Psoas muscle (tissue), 8 donors: ENCODE data around the gene ELAVL3. TPM values are rescaled to one million over a fixed set of nuclear protein-coding genes. Genes with fewer than 3 reads are reported as not detected.
A peak's percentile ranks its signal among the peaks of the same experiment; 100 is the strongest.

Experiments used
- ATAC-seq, 4 donors: fragments of 200-7000 bp; cut with Tn5 transposase; one replicate each; pipeline ENCODE4 v1.9.1; 2020; ENCODE audit warnings: moderate library complexity in 3 of 4, mild to moderate bottlenecking in 2 of 4
- DNase-seq, 2 donors: peaks; one replicate each; pipeline ENCODE4 v3.0.0-alpha.2; 2020
- H3K27ac ChIP-seq: fragments of 200-600 bp; one replicate; pipeline ENCODE4 v1.8.0; 2022
- H3K27me3 ChIP-seq, 3 donors: fragments of 200-600 bp in 1 of 3; one replicate each; pipeline versions ENCODE4 v1.6.1 to v1.8.0; 2013 to 2022; ENCODE audit warnings: low read length in 2 of 3, mild to moderate bottlenecking in 2 of 3, moderate library complexity in 1 of 3; ENCODE audit not compliant: insufficient read depth in 3 of 3
- H3K36me3 ChIP-seq, 2 donors: fragments of 200-600 bp in 1 of 2; one replicate each; pipeline versions ENCODE4 v1.6.1 to v1.8.0; 2013 to 2022; ENCODE audit warnings: low read depth in 1 of 2, mild to moderate bottlenecking in 1 of 2, moderate library complexity in 1 of 2; ENCODE audit not compliant: insufficient read depth in 1 of 2
- H3K4me1 ChIP-seq: fragments of 200-600 bp; one replicate; pipeline ENCODE4 v1.8.0; 2022
- H3K4me3 ChIP-seq: fragments of 200-600 bp; one replicate; pipeline ENCODE4 v1.8.0; 2022; ENCODE audit warnings: mild to moderate bottlenecking
- H3K9me3 ChIP-seq: fragments of 200-600 bp; one replicate; pipeline ENCODE4 v1.8.0; 2022
- CTCF ChIP-seq: fragments of 200-600 bp; IDR thresholded peaks from one replicate; pipeline ENCODE4 v1.8.0; 2022; ENCODE audit warnings: antibody characterized with exemption
- WGBS, 3 donors: extraction: QIAGEN DNeasy Blood & Tissue Kit; methylation state at CpG; one replicate each; pipeline versions ENCODE4 v1.1.6 to v1.1.7; 2013; 5-methylcytosine and 5-hydroxymethylcytosine counted together
- intact Hi-C, 2 donors: fragments of 100-400 bp; cut with DNase I; formaldehyde crosslinking; loops; one replicate each; pipeline versions ENCODE4 v1.11.0 to v1.14.2; 2022
- polyA plus RNA-seq, 3 donors: library from polyadenylated mRNA; stranded (reverse); fragments of 200-250 nt; gene quantifications; one replicate each; pipeline ENCODE4 v1.2.3, GENCODE V29; 2013
- total RNA-seq, 4 donors: library from RNA; stranded (reverse); fragmentation: NEBNext Ultra II Directional in 2 of 4; extraction: Animal tissue kit (Norgen Biotek cat#: 25700) in 2 of 4; gene quantifications; one replicate each; pipeline versions ENCODE4 v1.2.1 to v1.2.4, GENCODE V29; 2021 to 2023
- donor health status: healthy with polysubstance abuse.
- donor health status: DM: no; HTN: no; CAD: no; lungs with moderate emphysema.
- donor health status: Bipolar disorder and iron deficiency.
- donor health status: healthy.
- donor health status: DM: yes; HTN: yes; CAD: no.
- donor health status: DM: no; HTN: no; CAD: no.
- donor health status: DM: no; HTN: no; CAD: no.
- donor health status: DM: yes; HTN: yes; CAD: no.

ELAVL3 gene
- total and polyA plus RNA-seq, 7 donors = 0.03 TPM; not detected in 6

- no peak for TF ChIP-seq CTCF
- H3K27ac ChIP-seq = no peak overlapping the region
- H3K36me3 ChIP-seq = peaks cover 0 to 19% of the 10 kb centered on the region in 2 donors
- 75 to 86% (median 78%) methylated on average over 13 of the region's 13 CpGs for WGBS, 3 donors
- H3K9me3 ChIP-seq = no peaks in the 10 kb centered on the region
- no peak for ATAC-seq
- peaks cover 0 to 44% (median 9%) of the 10 kb centered on the region in 3 donors for H3K27me3 ChIP-seq
- no peak overlapping the region for H3K4me3 ChIP-seq
- no peak for DNase-seq
- peaks cover 7% of the 10 kb centered on the region for H3K4me1 ChIP-seq
- intact Hi-C loops = no loop called here
Measured at GRCh38 chr19:11485245-11485837, 4.5 kb upstream of the ELAVL3 start.

GRCh38 chr19:11483366-11484111, 2.7 kb upstream of the ELAVL3 start:
- H3K9me3 ChIP-seq = no peaks in the 10 kb centered on the region
- WGBS, 3 donors = 72 to 77% (median 74%) methylated on average over 53 to 57 of the region's 57 CpGs
- DNase-seq (no peak), ATAC-seq (no peak)
- no peak overlapping the region for H3K27ac ChIP-seq
- intact Hi-C loops = loop anchor here (5.0 kb wide), 2 partner anchors 101 to 191 kb away; partner anchors contain the start of gene EPOR (in 1 of the 2)
- TF ChIP-seq CTCF = no peak
- H3K27me3 ChIP-seq = peaks cover 0 to 62% (median 19%) of the 10 kb centered on the region in 3 donors
- H3K4me1 ChIP-seq = peaks cover 14% of the 10 kb centered on the region
- no peak overlapping the region for H3K4me3 ChIP-seq
- H3K36me3 ChIP-seq = peaks cover 0 to 19% of the 10 kb centered on the region in 2 donors

GRCh38 chr19:11482384-11483050, 1.7 kb upstream of the ELAVL3 start:
- Histone ChIP-seq H3K4me1 (peaks cover 14% of the 10 kb centered on the region), H3K36me3 (peaks cover 0 to 16% of the 10 kb centered on the region in 2 donors), H3K27me3 (peaks cover 0 to 62% (median 19%) of the 10 kb centered on the region in 3 donors), H3K4me3 (peak overlapping the region; percentile 57), H3K9me3 (no peaks in the 10 kb centered on the region), H3K27ac (no peak overlapping the region)
- 3 to 6% (median 3%) methylated on average over 25 to 58 of the region's 58 CpGs for WGBS, 3 donors
- ATAC-seq = peak; percentile 85 to 93 (median 87)
- peak; percentile 84 to 92 for DNase-seq
- peak; percentile 87 for TF ChIP-seq CTCF
- intact Hi-C loops = loop anchor here (5.0 kb wide), 2 partner anchors 100 to 190 kb away; partner anchors contain the start of gene EPOR (in 1 of the 2)

GRCh38 chr19:11481534-11482383, 913 bp upstream of the ELAVL3 start:
- Histone ChIP-seq H3K4me3 (peak overlapping the region; percentile 57), H3K36me3 (peaks cover 0 to 8% of the 10 kb centered on the region in 2 donors), H3K27ac (no peak overlapping the region), H3K27me3 (peaks cover 0 to 62% (median 19%) of the 10 kb centered on the region in 3 donors), H3K4me1 (peaks cover 14% of the 10 kb centered on the region), H3K9me3 (no peaks in the 10 kb centered on the region)
- intact Hi-C loops = loop anchor here (5.0 kb wide), 2 partner anchors 99 to 189 kb away; partner anchors contain the start of gene EPOR (in 1 of the 2)
- DNase-seq (peak; percentile 76 to 83), ATAC-seq (peak; percentile 65 to 75 (median 72))
- WGBS, 3 donors = 3% methylated on average over 43 to 50 of the region's 50 CpGs
- no peak for TF ChIP-seq CTCF
